ENCODE results near the gene PLPPR3. TPM values are rescaled to one million over a fixed set of nuclear protein-coding genes. Genes with fewer than 3 reads are reported as not detected.

The PLPPR3 gene
- total RNA-seq, 1 experiment from 2014 or later, result 57.9 TPM

DNA sequence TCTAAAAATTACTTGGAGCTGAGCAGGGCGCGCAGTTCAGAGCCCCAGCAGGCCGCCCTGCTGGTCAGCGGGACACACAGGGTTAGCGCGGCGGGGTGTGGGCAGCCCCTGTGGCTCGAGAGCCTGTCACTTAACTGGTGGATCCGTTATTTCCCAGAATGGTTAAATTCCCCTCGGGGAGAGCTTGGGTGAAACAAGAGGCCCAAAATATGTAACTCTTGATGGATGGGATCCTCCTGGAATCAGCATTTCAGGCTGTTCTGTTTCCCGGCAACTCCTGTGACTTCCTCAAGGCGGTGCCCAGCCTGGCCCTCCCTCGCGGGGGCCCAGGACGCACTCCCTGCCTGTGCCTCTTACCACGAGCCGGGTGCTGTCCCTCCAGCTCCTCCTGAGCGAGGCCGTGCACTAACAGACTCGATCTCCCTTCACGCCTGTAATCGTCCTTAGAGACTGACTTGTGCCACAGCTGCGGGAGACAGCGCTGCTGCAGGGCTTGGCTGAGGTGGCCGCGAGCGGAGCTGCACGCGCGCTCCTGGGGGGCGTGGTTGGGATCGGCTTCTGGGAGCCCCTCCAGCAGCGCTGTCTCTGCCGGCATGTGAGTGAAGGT lies 14.8 kb downstream of the PLPPR3 start:
- no peaks in the 10 kb centered on the region for H3K4me1 ChIP-seq (ENCODE audit: insufficient read depth, low read length)
- no CpG with 5 or more reads among the region's 34 CpGs for WGBS (ENCODE audit: extremely low coverage, insufficient read length, low lambda C conversion rate)
- no peaks in the 10 kb centered on the region for H4K20me1 ChIP-seq (ENCODE audit: control insufficient read depth, insufficient read depth, insufficient read length)

More for the DNA sequence above, 14.8 kb downstream of the PLPPR3 start:
- Mint-ChIP-seq H3K4me3 (peak overlapping the region in 1 of 2 experiments; percentile 57; a peak in 2 of 5 replicates), H3K9me3 (no peaks in the 10 kb centered on the region; a peak in 1 of 5 replicates), H3K27ac (peak overlapping the region in 2 of 3 experiments; percentile 90; a peak in 3 of 7 replicates), H3K36me3 (ENCODE audit: insufficient read depth in 1 of 3, low read depth in 3 of 3) (peaks cover 53 to 80% (median 76%) of the 10 kb centered on the region in 3 experiments), H3K27me3 (ENCODE audit: low read depth) (no peaks in the 10 kb centered on the region; the same call in 1 of the 2 replicates), H3K4me1 (peaks cover 7 to 14% of the 10 kb centered on the region in 2 experiments)
- H2AFZ ChIP-seq (ENCODE audit: low read length), result no peak overlapping the region
- no peak overlapping the region for H3K4ac ChIP-seq (ENCODE audit: low read depth, low read length)
- no peak overlapping the region for H3K9ac ChIP-seq (ENCODE audit: extremely low read depth, insufficient read length, low read length)
- H2AK5ac ChIP-seq (ENCODE audit: insufficient read length, low read length), result no peak overlapping the region
- peaks cover 10% of the 10 kb centered on the region for H3K79me1 ChIP-seq (ENCODE audit: insufficient read depth, low read depth, low read length, poor library complexity, severe bottlenecking)
- no peak overlapping the region for H3K18ac ChIP-seq (ENCODE audit: insufficient read length, low read depth, low read length)
- H3K23me2 ChIP-seq (ENCODE audit: insufficient read length, low read depth, low read length, poor library complexity, severe bottlenecking), result no peaks in the 10 kb centered on the region
- no peak overlapping the region for H2BK20ac ChIP-seq (ENCODE audit: low read depth, low read length, poor library complexity, severe bottlenecking)
- H3K27me3 ChIP-seq (ENCODE audit: insufficient read depth, low read length), result no peaks in the 10 kb centered on the region
- peaks cover 26% of the 10 kb centered on the region; the same call in 1 of the 2 replicates for H3K79me2 ChIP-seq (ENCODE audit: insufficient read depth, low read length)
- H4K91ac ChIP-seq (ENCODE audit: insufficient read length, low read depth, low read length), result no peak overlapping the region
- no peak overlapping the region for H3K14ac ChIP-seq (ENCODE audit: insufficient read depth, low read length)
- H3K4me2 ChIP-seq (ENCODE audit: insufficient read depth, insufficient read length, low read length), result no peak overlapping the region
- H3T11ph ChIP-seq (ENCODE audit: low read length), result no peak overlapping the region
- no peak overlapping the region for H3K27ac ChIP-seq (ENCODE audit: insufficient read length, low read depth, low read length)
- no peak overlapping the region for H3K56ac ChIP-seq (ENCODE audit: insufficient read length, low read depth, low read length)
- H2BK12ac ChIP-seq (ENCODE audit: insufficient read length, low read depth, low read length), result no peak overlapping the region
- H2BK15ac ChIP-seq (ENCODE audit: low read depth, low read length), result no peak overlapping the region
- no peak overlapping the region for H2BK120ac ChIP-seq (ENCODE audit: low read depth, low read length, poor library complexity, severe bottlenecking)
- no peak overlapping the region for H3K23ac ChIP-seq (ENCODE audit: insufficient read length, low read depth, low read length)
- no peak overlapping the region for H2BK5ac ChIP-seq (ENCODE audit: insufficient read length, low read length)
- H3K9me3 ChIP-seq (ENCODE audit: control insufficient read depth, low read depth, low read length), result no peaks in the 10 kb centered on the region
- no peak for DNase-seq
- no peak overlapping the region for H4K5ac ChIP-seq (ENCODE audit: insufficient read length, low read depth, low read length)
- no peak overlapping the region for H4K8ac ChIP-seq (replicated peaks; ENCODE audit: insufficient read length, low read depth, low read length)
- TF ChIP-seq, protein P1, sequence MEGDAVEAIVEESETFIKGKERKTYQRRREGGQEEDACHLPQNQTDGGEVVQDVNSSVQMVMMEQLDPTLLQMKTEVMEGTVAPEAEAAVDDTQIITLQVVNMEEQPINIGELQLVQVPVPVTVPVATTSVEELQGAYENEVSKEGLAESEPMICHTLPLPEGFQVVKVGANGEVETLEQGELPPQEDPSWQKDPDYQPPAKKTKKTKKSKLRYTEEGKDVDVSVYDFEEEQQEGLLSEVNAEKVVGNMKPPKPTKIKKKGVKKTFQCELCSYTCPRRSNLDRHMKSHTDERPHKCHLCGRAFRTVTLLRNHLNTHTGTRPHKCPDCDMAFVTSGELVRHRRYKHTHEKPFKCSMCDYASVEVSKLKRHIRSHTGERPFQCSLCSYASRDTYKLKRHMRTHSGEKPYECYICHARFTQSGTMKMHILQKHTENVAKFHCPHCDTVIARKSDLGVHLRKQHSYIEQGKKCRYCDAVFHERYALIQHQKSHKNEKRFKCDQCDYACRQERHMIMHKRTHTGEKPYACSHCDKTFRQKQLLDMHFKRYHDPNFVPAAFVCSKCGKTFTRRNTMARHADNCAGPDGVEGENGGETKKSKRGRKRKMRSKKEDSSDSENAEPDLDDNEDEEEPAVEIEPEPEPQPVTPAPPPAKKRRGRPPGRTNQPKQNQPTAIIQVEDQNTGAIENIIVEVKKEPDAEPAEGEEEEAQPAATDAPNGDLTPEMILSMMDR (conservative IDR thresholded peaks at IDR 0.05), result no peak

Data from H9 (cell line).